Osteoblast (primary cell): ENCODE data around the gene PATJ. TPM values are rescaled to one million over a fixed set of nuclear protein-coding genes. Genes with fewer than 3 reads are reported as not detected.

ENCODE experiments used
- DNase-seq: peaks from one replicate; pipeline ENCODE4 v3.0.0; 2011; ENCODE audit warnings: low spot score, mixed read lengths; ENCODE audit not compliant: insufficient read length; ENCODE audit errors: missing footprints
- H2AFZ ChIP-seq: 2 replicates; pipeline ENCODE4 v1.6.0; 2011; ENCODE audit warnings: mild to moderate bottlenecking, low read length
- H3K27ac ChIP-seq: 2 replicates; pipeline ENCODE4 v1.5.1; 2011; ENCODE audit warnings: mild to moderate bottlenecking, low read depth, low read length, moderate library complexity
- H3K27me3 ChIP-seq: 2 replicates; pipeline ENCODE4 v1.6.0; 2012; ENCODE audit warnings: mild to moderate bottlenecking, control low read depth, inconsistent platforms, low read length, moderate library complexity; ENCODE audit not compliant: insufficient read depth
- H3K36me3 ChIP-seq: 2 replicates; pipeline ENCODE4 v1.5.1; 2011; ENCODE audit warnings: mild to moderate bottlenecking, low read length, control low read depth, moderate library complexity; ENCODE audit not compliant: insufficient read depth
- H3K4me1 ChIP-seq: 2 replicates; pipeline ENCODE4 v1.5.1; 2011; ENCODE audit warnings: mild to moderate bottlenecking, low read length, control low read depth, moderate library complexity; ENCODE audit not compliant: insufficient read depth
- H3K4me2 ChIP-seq: 2 replicates; pipeline ENCODE4 v1.6.0; 2011; ENCODE audit warnings: mild to moderate bottlenecking, low read length; ENCODE audit not compliant: insufficient read depth
- H3K4me3 ChIP-seq: fragments of 200-600 bp; sonication (generic); 3 replicates; pipeline ENCODE4 v1.5.1; 2012; ENCODE audit warnings: mild to moderate bottlenecking, low read length, inconsistent platforms; ENCODE audit not compliant: insufficient read depth
- H3K79me2 ChIP-seq: 2 replicates; pipeline ENCODE4 v1.6.0; 2012; ENCODE audit warnings: mild to moderate bottlenecking, low read length, control low read depth, inconsistent platforms; ENCODE audit not compliant: insufficient read depth
- H3K9me3 ChIP-seq: 2 replicates; pipeline ENCODE4 v1.5.1; 2011; ENCODE audit warnings: low read depth, low read length, control low read depth
- H4K20me1 ChIP-seq: 2 replicates; pipeline ENCODE4 v1.6.0; 2012; ENCODE audit warnings: mild to moderate bottlenecking, low read length, control low read depth; ENCODE audit not compliant: insufficient read depth
- CTCF ChIP-seq: IDR thresholded peaks from 2 replicates; pipeline ENCODE4 v1.5.1; 2011; ENCODE audit warnings: mild to moderate bottlenecking, low read depth, low read length, moderate library complexity; ENCODE audit errors: extremely low read depth
- total RNA-seq: library from RNA; depleted of rRNA; stranded (reverse); fragments of >200 nt; gene quantifications from 2 replicates; pipeline ENCODE4 v1.2.3, GENCODE V29; 2012

Gene PATJ
- total RNA-seq, 1 donor = 10.1 TPM

DNA sequence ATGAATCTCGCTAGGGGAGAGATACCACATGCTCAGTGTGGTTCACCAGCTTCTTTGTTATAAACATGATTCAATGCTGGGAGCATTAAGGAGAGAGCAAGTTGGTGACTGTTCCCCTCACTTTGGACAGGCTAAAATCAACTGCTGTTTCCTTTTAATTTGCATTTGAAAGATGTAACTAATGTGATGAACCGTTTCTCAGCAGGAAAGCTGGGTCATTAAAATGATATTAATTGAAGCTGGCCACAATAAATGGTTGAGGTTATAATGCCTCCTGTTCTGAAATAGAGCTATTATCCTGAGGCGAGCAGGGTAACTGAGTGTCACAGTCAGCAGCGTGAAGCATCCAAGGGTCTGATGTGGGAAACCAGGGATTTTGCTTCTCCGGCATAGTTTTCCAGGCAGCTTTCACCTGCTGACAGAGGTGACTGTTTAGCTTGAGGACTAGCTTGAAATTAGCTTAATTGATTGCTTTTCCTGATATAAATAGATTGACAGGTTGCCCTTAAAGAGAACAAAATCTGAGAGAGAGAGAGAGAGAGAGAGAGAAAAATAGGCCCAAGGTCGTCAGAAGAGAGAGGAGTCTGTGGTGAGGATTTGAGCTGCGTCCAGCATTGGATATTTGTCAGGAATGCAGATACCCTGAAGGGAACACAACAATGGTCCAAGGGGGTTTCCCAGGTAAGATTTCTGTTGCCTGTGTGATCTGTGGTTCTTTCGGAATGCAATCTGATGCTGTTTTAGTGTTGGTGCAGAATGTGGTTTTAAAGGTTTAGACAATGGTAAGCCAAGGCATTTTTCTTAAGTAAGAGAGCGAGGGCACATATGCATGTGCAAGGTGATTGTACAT lies 209.7 kb downstream of the PATJ start:
- H4K20me1 ChIP-seq = no peaks in the 10 kb centered on the region
- H3K27me3 ChIP-seq = no peaks in the 10 kb centered on the region
- H3K4me3 ChIP-seq = no peak overlapping the region
- H3K9me3 ChIP-seq = no peaks in the 10 kb centered on the region
- no peaks in the 10 kb centered on the region for H3K4me1 ChIP-seq
- no peak overlapping the region for H3K4me2 ChIP-seq
- no peak overlapping the region for H3K27ac ChIP-seq
- no peak for DNase-seq
- no peak overlapping the region for H2AFZ ChIP-seq
- H3K36me3 ChIP-seq = no peaks in the 10 kb centered on the region
- no peak for TF ChIP-seq CTCF
- no peaks in the 10 kb centered on the region for H3K79me2 ChIP-seq

DNA sequence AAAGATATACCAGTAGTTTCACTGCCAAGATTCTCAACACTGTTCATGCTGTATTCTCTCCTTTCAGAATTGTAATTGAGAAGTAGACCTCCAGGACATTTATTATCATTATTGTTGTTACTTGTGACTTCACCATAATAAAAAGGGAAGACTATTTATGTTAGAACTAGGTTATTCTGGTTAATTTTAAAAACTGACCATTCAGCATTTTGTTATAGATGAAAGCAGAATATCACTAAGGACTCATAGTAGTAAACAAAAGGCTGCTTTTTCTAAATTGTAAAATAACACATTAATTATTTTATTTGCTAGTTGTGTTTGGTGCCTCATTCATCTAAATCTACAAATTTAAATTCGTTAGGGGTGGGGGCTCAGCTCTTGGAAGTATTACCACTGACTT lies 210.4 kb downstream of the PATJ start:
- Histone ChIP-seq H3K79me2 (no peaks in the 10 kb centered on the region), H2AFZ (no peak overlapping the region), H3K4me3 (no peak overlapping the region), H3K27me3 (no peaks in the 10 kb centered on the region), H3K36me3 (no peaks in the 10 kb centered on the region), H3K27ac (no peak overlapping the region), H3K9me3 (no peaks in the 10 kb centered on the region), H3K4me2 (no peak overlapping the region), H3K4me1 (no peaks in the 10 kb centered on the region), H4K20me1 (no peaks in the 10 kb centered on the region)
- no peak for TF ChIP-seq CTCF
- no peak for DNase-seq

DNA sequence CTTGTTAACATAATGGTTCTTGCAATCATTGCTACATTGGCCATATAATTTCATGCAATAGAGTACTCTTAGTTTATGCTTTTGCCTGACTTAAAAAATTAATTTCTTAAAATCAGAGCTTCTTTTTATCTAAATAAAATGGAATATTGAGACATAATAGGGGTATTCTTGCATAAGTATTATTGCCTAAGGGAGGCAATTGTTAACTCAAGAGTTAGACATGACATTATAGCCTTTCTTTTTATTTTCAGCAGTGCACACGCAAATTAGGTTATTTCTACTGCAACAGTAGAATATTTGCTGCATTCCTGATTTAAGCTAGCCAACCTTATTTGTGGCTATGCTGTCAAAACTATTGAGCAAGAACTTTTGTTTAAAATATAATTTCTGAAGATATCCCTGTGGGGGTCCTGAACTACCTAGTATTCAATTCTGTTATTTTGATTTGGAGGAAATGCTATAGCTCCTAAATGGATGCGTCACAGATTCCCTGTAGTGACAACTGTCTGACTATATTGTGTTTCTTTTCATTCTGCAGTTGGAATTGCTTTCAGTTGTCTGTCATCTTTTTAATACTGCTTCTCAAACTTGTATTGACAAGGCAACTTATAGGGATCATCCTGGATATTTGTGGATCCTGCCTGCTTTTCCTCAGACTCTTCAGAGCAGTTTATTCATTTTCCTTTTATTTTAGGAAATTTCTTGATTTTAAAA lies 211.0 kb downstream of the PATJ start:
- H3K36me3 ChIP-seq = no peaks in the 10 kb centered on the region
- H3K79me2 ChIP-seq = no peaks in the 10 kb centered on the region
- H4K20me1 ChIP-seq = no peaks in the 10 kb centered on the region
- no peak overlapping the region for H3K4me3 ChIP-seq
- no peak overlapping the region for H2AFZ ChIP-seq
- no peaks in the 10 kb centered on the region for H3K4me1 ChIP-seq
- no peaks in the 10 kb centered on the region for H3K27me3 ChIP-seq
- H3K9me3 ChIP-seq = no peaks in the 10 kb centered on the region
- no peak overlapping the region for H3K27ac ChIP-seq
- no peak for TF ChIP-seq CTCF
- DNase-seq = no peak
- H3K4me2 ChIP-seq = no peak overlapping the region

GRCh38 chr1:61953790-61954150 lies 211.5 kb downstream of the PATJ start:
- no peak for TF ChIP-seq CTCF
- no peaks in the 10 kb centered on the region for H3K9me3 ChIP-seq
- no peak overlapping the region for H3K4me2 ChIP-seq
- no peaks in the 10 kb centered on the region for H3K36me3 ChIP-seq
- H3K27ac ChIP-seq = no peak overlapping the region
- no peak overlapping the region for H3K4me3 ChIP-seq
- no peaks in the 10 kb centered on the region for H4K20me1 ChIP-seq
- DNase-seq = no peak
- H3K79me2 ChIP-seq = no peaks in the 10 kb centered on the region
- H3K4me1 ChIP-seq = no peaks in the 10 kb centered on the region
- H3K27me3 ChIP-seq = no peaks in the 10 kb centered on the region
- no peak overlapping the region for H2AFZ ChIP-seq
